SHP77 (cell line): ENCODE data around the gene DPYSL4.
A peak's percentile ranks its signal among the peaks of the same experiment; 100 is the strongest.

Source experiments
- DNase-seq, 2 experiments: peaks; one replicate each; lab custom pipeline; 2025; lab: John Stamatoyannopoulos, UW

Gene DPYSL4

DNA sequence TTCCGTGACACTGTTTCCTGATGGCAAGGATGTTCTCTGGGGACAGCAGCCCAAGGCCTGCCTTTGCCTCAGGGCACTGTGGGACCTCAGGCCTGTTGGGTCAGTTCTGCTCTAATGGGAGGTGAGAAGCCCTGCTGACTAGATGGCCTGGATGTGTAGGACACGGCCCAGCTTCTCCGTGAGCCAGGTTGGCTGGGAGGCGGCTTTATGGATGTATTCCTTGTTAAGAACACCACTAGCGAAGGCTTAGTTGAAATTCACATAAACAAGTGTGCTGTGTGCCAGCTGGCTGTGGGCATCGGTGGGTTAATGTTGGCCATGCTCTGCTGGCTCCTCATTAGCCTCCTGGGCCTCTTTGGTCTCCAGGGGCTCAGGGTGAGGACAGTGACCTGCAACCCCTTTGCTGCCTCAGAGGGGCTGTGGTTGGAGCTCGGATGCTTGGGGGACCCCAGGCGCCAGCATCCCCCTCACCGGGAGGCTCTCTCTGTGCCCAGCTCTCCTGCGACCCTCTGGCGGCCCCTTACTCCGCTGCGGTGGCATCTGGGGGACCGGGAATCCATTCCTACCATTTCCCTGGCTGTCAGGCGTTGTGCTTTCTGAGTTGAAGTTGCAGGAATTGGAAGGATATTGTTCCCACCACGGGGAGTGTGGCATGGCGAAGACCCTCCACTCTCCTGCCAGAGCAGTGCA lies 22.8 kb upstream of the DPYSL4 start:
- no peak for DNase-seq

- no peak for DNase-seq
Measured at GRCh38 chr10:132164761-132165278, 21.9 kb upstream of the DPYSL4 start.

DNA sequence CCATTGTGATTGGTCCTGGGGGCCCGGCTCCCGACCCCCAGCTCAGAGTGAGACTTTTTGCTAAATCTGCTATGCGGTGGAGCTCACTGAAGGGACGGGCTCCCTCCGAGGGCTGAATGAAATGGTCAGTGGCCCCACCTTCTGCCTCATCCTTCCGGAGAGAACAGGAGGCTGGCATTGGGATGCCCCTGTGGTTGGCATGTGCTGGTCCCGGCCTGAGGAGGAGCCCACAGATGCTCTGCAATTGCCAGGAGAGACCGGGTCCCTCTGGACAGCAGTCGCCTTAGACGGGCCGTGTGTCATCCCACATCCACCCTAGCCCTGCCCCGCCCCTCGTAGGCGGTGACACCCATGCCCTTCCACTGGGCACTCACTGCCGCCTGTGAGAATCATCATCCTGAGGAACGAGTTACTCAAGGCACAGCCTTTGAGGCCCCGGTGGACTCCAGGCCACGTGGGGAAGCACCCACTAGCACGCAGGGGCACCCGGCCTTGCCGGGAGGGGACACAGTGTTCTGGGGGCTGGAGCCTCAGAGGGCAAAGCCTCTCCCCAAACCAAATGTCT lies 21.2 kb upstream of the DPYSL4 start:
- no peak for DNase-seq

DNA sequence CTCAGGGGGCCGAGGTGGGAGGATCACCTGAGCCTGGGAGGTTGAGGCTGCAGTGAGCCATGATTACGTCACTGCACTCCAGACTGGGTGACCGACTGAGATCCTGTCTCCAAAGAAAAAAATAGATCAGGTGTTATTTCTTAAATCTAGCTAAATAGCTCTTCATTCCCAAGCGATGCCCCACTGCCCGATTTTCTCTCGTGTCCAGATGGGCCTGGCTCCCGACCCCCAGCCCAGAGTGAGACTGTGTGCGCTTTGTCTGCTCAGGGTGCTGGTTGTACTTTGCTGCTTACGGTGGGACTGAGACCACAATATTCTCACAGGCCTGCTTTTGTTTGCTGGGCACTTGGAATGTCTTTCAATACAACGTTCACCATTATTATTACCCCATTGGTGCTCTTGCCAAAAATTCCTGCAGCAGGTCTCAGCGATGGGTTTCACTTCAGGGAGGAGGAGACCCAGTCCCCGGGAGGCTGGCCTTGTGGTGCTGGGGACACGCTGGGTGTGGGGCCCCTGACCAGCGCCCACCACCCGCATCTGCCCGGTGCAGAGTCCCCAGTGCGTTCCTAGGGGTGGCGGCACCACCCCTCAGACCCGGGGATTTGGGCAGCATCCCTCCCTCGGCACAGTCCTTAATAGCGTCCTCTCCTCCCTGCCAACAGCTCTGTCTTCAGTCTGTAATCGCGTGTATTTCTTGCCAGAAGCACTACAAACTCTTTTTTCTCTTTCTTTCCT lies 20.4 kb upstream of the DPYSL4 start:
- no peak for DNase-seq

- no peak for DNase-seq
Measured at GRCh38 chr10:132167041-132167674, 19.6 kb upstream of the DPYSL4 start.

DNA sequence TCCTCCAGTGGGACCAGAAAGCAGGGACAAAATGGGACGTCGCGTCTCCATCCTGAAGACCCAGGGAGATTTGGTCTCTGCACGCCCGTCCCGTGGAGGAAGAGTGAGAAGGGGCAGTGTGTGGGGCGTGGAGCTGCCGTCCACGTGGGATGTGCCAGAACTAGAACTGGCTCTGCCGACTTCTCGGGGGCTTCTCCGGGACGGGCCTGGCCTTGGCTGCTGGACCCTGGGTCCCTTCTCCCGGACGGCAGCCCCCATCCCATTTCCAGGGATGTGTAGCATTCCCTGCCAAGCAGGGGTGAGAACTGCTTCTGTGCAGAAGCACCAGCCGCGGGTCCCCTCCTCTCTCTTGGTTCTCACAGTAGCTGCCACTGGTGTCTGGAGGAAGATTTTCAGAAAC lies 18.8 kb upstream of the DPYSL4 start:
- no peak for DNase-seq

DNA sequence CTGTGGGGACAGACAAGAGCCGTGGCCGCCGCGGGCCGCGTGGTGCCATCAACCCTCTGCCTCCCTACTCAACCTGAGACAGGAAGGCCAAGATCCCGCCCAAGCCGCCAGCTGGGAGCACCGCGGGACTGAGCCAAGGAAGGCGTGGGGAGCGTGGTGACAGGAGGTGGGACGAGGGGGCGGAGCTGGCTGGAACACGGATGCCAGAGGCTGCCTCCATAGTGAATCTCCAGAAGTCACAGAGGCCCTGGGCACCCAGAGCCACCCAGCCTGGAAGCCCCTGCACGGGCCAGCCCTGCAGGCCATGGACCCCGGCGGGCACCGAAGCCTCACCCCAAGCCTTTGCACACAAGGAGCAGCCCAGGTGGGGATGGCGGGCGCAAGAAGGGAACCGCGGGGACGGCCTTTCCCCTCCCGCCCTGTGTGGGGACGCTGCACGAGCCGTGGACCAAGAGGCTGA lies 18.1 kb upstream of the DPYSL4 start:
- DNase-seq = no peak

- DNase-seq = no peak
Measured at GRCh38 chr10:132169031-132169765, 17.6 kb upstream of the DPYSL4 start.

- no peak for DNase-seq
Measured at GRCh38 chr10:132169766-132170560, 16.8 kb upstream of the DPYSL4 start.

GRCh38 chr10:132170561-132171361 lies 16.0 kb upstream of the DPYSL4 start:
- DNase-seq = no peak

GRCh38 chr10:132172091-132173066 lies 14.4 kb upstream of the DPYSL4 start:
- DNase-seq = no peak

DNA sequence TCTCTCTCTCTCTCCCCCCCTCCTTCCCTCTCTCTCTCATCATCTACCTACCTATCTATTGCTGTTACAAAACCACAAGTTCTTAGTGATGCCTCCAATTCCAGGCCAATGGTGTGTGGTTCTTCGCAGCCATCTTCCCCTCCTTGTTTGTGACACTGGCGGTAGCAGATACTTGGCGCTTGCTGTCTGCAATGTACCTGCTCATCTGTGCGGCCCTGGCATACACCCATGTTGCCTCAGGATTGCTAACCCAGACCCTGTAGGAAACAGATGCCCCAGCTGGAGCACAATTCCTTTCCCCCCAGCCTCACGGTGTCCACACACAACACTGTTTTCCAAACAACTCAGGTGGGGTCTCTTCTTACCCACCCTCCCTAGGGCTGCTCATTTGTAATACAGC lies 13.6 kb upstream of the DPYSL4 start:
- no peak for DNase-seq

DNA sequence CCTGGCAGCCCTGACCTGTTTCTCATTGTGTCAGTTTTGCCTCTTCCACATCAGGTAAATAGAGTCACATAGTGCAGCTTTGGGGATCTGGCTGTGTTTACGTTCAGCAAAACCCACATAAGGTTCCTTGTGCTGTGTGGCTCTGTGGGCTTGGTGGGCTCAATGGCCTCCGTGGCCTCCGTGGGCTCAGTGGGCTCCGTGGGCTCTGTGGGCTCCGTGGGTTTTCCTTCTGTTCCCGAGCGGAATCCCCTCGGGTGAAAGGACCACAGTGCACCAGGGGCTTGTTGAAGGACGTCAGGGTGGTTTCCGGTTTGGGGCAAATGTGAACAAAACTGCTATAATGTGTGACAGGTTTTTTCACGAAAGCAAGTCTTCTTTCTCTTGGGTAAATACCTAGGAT lies 12.5 kb upstream of the DPYSL4 start:
- DNase-seq = no peak

DNA sequence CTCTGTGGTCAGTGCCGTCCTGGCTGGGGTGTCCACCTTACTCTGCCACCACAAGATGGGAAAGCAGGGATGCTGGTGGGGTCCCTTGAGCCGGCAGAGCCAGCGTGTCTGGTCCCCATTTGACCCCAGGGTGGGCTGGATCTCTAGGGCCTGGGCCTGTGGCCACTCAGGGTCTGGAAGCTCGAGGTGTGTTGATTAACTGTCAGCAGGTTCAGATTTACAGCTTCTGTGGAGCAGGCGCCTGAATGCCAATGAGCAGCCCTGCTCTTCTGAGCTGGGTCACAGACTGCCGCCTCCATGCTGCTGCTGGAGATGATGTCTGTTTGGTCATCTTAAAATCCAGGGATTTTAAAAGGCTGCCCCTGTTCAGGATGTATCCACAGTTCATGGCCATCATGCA lies 11.3 kb upstream of the DPYSL4 start:
- DNase-seq = no peak

DNA sequence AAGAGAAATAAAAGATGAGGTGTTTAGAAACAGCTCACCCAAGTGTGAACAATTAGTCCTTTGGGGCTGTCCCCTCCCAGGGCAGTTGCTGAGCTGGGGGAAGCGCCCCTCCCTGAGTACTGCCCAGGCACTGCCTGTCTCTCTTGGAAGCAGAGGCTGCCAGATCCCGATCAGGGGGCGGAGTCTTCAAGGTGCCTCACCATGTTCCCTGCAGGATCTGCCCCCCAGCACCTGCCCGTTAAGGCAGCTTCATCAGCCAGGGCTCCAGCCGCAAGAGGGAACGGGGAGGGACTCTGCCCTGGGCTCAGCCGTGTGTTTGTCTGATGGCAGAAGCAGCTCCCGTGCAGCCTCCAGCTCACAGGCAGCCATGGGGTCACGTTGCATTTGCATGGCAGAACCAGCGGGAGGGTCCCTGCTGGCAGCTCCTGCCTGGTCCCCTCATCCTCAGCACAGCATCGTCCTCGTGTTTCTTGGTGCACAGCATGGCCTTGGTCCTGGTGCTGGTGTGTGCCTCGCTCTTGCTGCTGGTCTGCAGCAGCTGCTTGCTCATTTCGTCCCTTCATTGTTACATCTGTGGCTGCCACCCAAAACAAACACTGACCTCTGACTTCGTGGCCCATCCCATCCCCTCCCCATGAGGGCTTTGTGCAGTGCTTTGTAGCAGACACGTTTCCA lies 10.7 kb upstream of the DPYSL4 start:
- peak; percentile 44 to 51 for DNase-seq

DNA sequence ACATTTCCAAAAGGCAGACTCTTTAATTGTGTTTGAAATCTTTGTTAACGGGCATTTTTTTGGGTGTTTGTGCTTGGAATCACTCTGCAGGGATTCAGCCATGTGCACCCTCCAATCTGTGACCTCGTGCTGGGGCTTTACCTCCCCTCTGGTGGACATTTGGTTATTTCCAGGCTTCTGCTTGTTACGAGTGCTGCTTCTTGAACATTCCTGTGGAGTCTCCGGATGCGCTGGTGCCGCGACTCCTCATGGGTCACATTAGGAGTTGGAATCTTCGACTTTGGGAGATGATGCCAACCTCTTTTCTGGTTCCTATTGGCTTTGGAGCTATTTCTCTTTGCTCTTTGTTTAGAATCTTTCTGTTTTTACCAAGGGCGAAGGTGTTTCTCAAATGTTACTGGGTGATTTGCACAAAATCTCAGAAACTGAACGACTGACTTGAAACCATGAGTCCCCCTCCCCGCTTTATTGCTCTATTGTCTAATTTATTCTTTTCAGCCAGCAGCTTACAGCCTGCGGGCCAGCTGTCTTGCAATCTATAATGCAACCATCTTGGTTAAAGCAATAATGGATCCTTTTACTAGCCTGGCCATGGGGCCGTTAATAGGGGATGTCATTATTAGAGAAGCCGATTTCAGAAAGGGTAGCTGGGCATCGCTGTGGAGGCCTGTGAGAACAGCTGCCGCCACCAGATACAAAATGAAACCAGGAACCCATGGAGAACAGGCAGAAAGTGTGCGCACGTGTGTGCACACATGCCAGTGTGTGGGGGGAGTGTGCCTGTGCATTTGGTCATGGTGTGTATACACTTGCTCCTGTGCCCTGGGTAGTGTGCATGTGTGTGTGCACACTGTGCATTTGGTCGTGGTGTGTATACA lies 9.9 kb upstream of the DPYSL4 start:
- DNase-seq = no peak

DNA sequence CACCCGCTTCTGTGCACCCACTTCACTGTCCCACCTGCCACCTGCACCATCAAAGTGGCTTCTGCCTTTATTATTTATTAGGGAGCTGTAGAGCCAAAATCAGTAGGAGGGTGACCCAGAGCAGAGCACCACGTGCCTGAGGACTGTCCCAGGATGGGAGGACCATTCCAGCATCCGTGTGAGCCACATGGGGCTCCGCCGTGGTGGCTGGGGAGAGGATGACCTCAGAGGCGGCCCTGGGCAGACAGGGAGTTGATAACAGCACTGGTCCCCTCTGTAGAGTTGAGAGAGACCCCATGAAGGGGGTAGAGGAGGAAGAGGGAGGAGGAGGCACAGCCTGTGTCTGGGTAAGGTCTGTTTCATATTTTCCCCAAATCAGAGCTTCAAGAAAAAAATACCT lies 8.7 kb upstream of the DPYSL4 start:
- no peak for DNase-seq
